Fibroblast of the aortic adventitia (primary cell): ENCODE data around the gene CNTN5. TPM values are rescaled to one million over a fixed set of nuclear protein-coding genes. Genes with fewer than 3 reads are reported as not detected.

Experiments used
- DNase-seq: peaks from one replicate; pipeline ENCODE4 v3.0.0-alpha.2; 2010; ENCODE audit warnings: low read depth
- H3K4me3 ChIP-seq: 2 replicates; pipeline ENCODE4 v1.5.1; 2011; ENCODE audit warnings: low read depth, mild to moderate bottlenecking, control low read depth, low read length, moderate library complexity
- CTCF ChIP-seq: IDR thresholded peaks from 2 replicates; pipeline ENCODE4 v1.5.1; 2011; ENCODE audit warnings: mild to moderate bottlenecking, low read length, control low read depth, inconsistent platforms; ENCODE audit not compliant: insufficient read depth
- total RNA-seq: library from RNA; depleted of rRNA; stranded (reverse); fragments of >200 nt; gene quantifications from 2 replicates; pipeline ENCODE4 v1.2.3, GENCODE V29; 2012; ENCODE audit warnings: low replicate concordance

The CNTN5 gene
- total RNA-seq, 1 donor: 0.90 TPM

- no peak for TF ChIP-seq CTCF
- DNase-seq: no peak
These were observed 330.9 kb downstream of the CNTN5 start for GRCh38 chr11:99351624-99352023.

GRCh38 chr11:99352642-99353041 is 331.9 kb downstream of the CNTN5 start:
- H3K4me3 ChIP-seq: no peak overlapping the region
- no peak for TF ChIP-seq CTCF
- no peak for DNase-seq

More at GRCh38 chr11:99351624-99352023, 330.9 kb downstream of the CNTN5 start:
- no peak overlapping the region for H3K4me3 ChIP-seq

- no peak for TF ChIP-seq CTCF
- no peak for DNase-seq
- H3K4me3 ChIP-seq: no peak overlapping the region
These were observed 345.8 kb downstream of the CNTN5 start for GRCh38 chr11:99366546-99366945.

GRCh38 chr11:99368583-99368982 is 347.8 kb downstream of the CNTN5 start:
- no peak for DNase-seq
- H3K4me3 ChIP-seq: no peak overlapping the region
- TF ChIP-seq CTCF: no peak

GRCh38 chr11:99370549-99371216 is 349.9 kb downstream of the CNTN5 start:
- peak; percentile 3 for DNase-seq
- no peak for TF ChIP-seq CTCF
- no peak overlapping the region for H3K4me3 ChIP-seq

GRCh38 chr11:99371257-99371656 is 350.5 kb downstream of the CNTN5 start:
- no peak for DNase-seq
- H3K4me3 ChIP-seq: no peak overlapping the region
- no peak for TF ChIP-seq CTCF

GRCh38 chr11:99376463-99376862 is 355.7 kb downstream of the CNTN5 start:
- no peak overlapping the region for H3K4me3 ChIP-seq
- TF ChIP-seq CTCF: no peak
- DNase-seq: no peak
